Transverse colon (tissue), 4 donors: ENCODE data around the gene MRPS6. TPM values are rescaled to one million over a fixed set of nuclear protein-coding genes. Genes with fewer than 3 reads are reported as not detected.
A peak's percentile ranks its signal among the peaks of the same experiment; 100 is the strongest.

Experiments used
- DNase-seq: peaks from one replicate; pipeline ENCODE4 v3.0.0-alpha.2; 2019
- H3K27ac ChIP-seq, 4 donors: fragments of 200-600 bp; sonication (generic); 2 replicates each; pipeline ENCODE4 v1.5.1; 2016 to 2018; ENCODE audit warnings: inconsistent platforms in 4 of 4
- H3K27me3 ChIP-seq: fragments of 200-600 bp; sonication (generic); 2 replicates; pipeline ENCODE4 v1.5.1; 2017; ENCODE audit warnings: inconsistent platforms
- H3K36me3 ChIP-seq, 4 donors: fragments of 200-600 bp; sonication (generic); 2 replicates each; pipeline ENCODE4 v1.5.1; 2017 to 2019; ENCODE audit warnings: inconsistent platforms in 4 of 4
- H3K4me1 ChIP-seq, 4 donors: fragments of 200-600 bp; sonication (generic); 2 replicates each; pipeline ENCODE4 v1.5.1; 2017 to 2020; ENCODE audit warnings: inconsistent platforms in 4 of 4
- H3K4me3 ChIP-seq, 4 donors: fragments of 200-600 bp; sonication (generic); 1 replicate in 1 of 4; 2 replicates in 3 of 4; pipeline versions ENCODE4 v1.5.1 to v1.6.1; 2017 to 2019; ENCODE audit warnings: inconsistent platforms in 4 of 4
- H3K9me3 ChIP-seq, 2 donors: fragments of 200-600 bp; sonication (generic); 2 replicates each; pipeline ENCODE4 v1.5.1; 2017 to 2019; ENCODE audit warnings: inconsistent platforms in 2 of 2
- EP300 ChIP-seq: sonication (generic); formaldehyde crosslinking; IDR thresholded peaks from one replicate; pipeline ENCODE4 v1.6.1; 2017; ENCODE audit warnings: antibody characterized with exemption, low read depth
- POLR2A ChIP-seq: fragments of 450-650 bp; IDR thresholded peaks from one replicate; pipeline ENCODE4 v1.6.1; 2016; ENCODE audit warnings: antibody characterized with exemption, mild to moderate bottlenecking, moderate library complexity
- POLR2AphosphoS5 ChIP-seq, 3 donors: sonication (generic); formaldehyde crosslinking; IDR thresholded peaks; one replicate each; pipeline ENCODE4 v1.6.1; 2016; ENCODE audit warnings: antibody characterized with exemption in 3 of 3
- WGBS, 2 donors: methylation state at CpG; one replicate each; pipeline ENCODE4 v1.1.5; 2018; ENCODE audit warnings: low coverage in 1 of 2; 5-methylcytosine and 5-hydroxymethylcytosine counted together
- in situ Hi-C, 4 donors: fragments of 200-750 bp; cut with MboI; loops; one replicate each; pipeline versions ENCODE4 v1.15.0 to v1.15.1; 2017; ENCODE audit warnings: low sequenced_read_pairs in 3 of 4, low pct_ligation_motif_present in 1 of 4, low pct_unique_long_range_greater_than_20kb in 1 of 4
- intact Hi-C: fragments of 100-400 bp; cut with DNase I; formaldehyde crosslinking; loops from one replicate; pipeline ENCODE4 v1.15.1; 2023; ENCODE audit warnings: low total_unique reads
- total RNA-seq, 4 donors: library from RNA; depleted of rRNA; stranded (reverse); fragments of >200 nt; gene quantifications; one replicate each; pipeline ENCODE4 v1.1.0, GENCODE V29; 2016
- TF ChIP-seq, protein P1 (sequence below), 5 experiments: fragments of 200-600 bp in 3 of 5; fragments of 450-650 bp in 2 of 5; sonication (generic) in 3 of 5; IDR thresholded peaks; 1 replicate in 2 of 5; 2 replicates in 3 of 5; pipeline ENCODE4 v1.5.1; 2016 to 2017; ENCODE audit warnings: antibody characterized with exemption in 5 of 5, inconsistent platforms in 3 of 5, mild to moderate bottlenecking in 2 of 5, moderate library complexity in 1 of 5

The MRPS6 gene
- total RNA-seq, 4 donors from 2014 or later = 27.9 to 59.1 (median 35.6) TPM

DNA sequence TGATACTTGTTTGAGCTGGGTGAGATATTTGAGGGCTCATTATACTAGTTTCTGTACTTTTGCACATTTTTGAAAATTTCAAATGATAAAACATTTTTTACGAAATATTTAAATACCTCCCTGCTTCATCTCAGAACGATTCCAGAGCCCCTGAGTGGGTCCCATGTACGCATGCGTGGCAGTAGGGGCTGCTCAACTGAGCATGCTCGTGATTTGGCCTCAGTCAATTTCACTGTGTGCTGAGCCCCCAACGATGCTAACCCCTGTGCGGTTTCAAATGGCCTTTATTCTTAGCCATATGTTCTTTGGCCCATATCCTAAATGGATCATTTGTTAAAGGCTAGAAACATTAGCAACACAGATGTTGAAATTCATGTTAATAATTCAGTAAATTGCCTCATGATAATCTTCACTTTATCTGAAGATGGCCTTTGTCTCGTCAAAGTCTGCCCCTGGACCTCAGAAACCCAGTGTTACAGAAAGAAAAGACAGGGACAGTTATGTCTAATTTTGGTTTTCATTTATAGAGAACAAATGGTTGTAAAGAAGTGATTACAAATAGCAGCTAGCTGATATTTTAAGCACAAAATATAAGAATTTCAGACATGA is 108.2 kb downstream of the MRPS6 start:
- DNase-seq = no peak
- Histone ChIP-seq H3K9me3 (no peaks in the 10 kb centered on the region), H3K36me3 (no peaks in the 10 kb centered on the region), H3K4me3 (no peak overlapping the region), H3K27me3 (no peaks in the 10 kb centered on the region), H3K4me1 (no peaks in the 10 kb centered on the region), H3K27ac (peak overlapping the region in 1 of 4 donors; percentile 23)
- intact Hi-C loops = no loop called here
- WGBS, 2 donors = 84 to 86% methylated on average over 8 of the region's 8 CpGs
- TF ChIP-seq EP300 (no peak), POLR2A (no peak), POLR2AphosphoS5 (IDR thresholded peaks at IDR 0.05) (no peak)
- TF ChIP-seq, protein P1, sequence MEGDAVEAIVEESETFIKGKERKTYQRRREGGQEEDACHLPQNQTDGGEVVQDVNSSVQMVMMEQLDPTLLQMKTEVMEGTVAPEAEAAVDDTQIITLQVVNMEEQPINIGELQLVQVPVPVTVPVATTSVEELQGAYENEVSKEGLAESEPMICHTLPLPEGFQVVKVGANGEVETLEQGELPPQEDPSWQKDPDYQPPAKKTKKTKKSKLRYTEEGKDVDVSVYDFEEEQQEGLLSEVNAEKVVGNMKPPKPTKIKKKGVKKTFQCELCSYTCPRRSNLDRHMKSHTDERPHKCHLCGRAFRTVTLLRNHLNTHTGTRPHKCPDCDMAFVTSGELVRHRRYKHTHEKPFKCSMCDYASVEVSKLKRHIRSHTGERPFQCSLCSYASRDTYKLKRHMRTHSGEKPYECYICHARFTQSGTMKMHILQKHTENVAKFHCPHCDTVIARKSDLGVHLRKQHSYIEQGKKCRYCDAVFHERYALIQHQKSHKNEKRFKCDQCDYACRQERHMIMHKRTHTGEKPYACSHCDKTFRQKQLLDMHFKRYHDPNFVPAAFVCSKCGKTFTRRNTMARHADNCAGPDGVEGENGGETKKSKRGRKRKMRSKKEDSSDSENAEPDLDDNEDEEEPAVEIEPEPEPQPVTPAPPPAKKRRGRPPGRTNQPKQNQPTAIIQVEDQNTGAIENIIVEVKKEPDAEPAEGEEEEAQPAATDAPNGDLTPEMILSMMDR (IDR thresholded peaks at IDR 0.05) = no peak
- in situ Hi-C loops = no loop called here

- intact Hi-C loops = no loop called here
- Histone ChIP-seq H3K36me3 (no peaks in the 10 kb centered on the region), H3K27me3 (no peaks in the 10 kb centered on the region), H3K4me3 (no peak overlapping the region), H3K4me1 (no peaks in the 10 kb centered on the region), H3K27ac (no peak overlapping the region), H3K9me3 (no peaks in the 10 kb centered on the region)
- in situ Hi-C loops = no loop called here
- WGBS, 2 donors = 90 to 96% methylated on average over 2 to 3 of the region's 3 CpGs
- no peak for TF ChIP-seq POLR2AphosphoS5 (IDR thresholded peaks at IDR 0.05)
- TF ChIP-seq, protein P1 (IDR thresholded peaks at IDR 0.05) = no peak
- no peak for DNase-seq
Observed at GRCh38 chr21:34182436-34182835, 109.1 kb downstream of the MRPS6 start.

GRCh38 chr21:34183331-34183928 is 110.1 kb downstream of the MRPS6 start:
- 51 to 80% methylated on average over 2 to 5 of the region's 5 CpGs for WGBS, 2 donors
- H3K36me3 ChIP-seq = no peaks in the 10 kb centered on the region
- TF ChIP-seq EP300 (no peak), POLR2AphosphoS5 (IDR thresholded peaks at IDR 0.05) (no peak), POLR2A (no peak)
- TF ChIP-seq, protein P1 (IDR thresholded peaks at IDR 0.05) = no peak
- no peak overlapping the region for H3K4me3 ChIP-seq
- H3K27ac ChIP-seq = peak overlapping the region in 2 of 4 donors; percentile 23 to 30
- in situ Hi-C loops (no loop called here), intact Hi-C loops (no loop called here)
- H3K27me3 ChIP-seq = no peaks in the 10 kb centered on the region
- no peak for DNase-seq
- no peaks in the 10 kb centered on the region for H3K9me3 ChIP-seq
- no peaks in the 10 kb centered on the region for H3K4me1 ChIP-seq

DNA sequence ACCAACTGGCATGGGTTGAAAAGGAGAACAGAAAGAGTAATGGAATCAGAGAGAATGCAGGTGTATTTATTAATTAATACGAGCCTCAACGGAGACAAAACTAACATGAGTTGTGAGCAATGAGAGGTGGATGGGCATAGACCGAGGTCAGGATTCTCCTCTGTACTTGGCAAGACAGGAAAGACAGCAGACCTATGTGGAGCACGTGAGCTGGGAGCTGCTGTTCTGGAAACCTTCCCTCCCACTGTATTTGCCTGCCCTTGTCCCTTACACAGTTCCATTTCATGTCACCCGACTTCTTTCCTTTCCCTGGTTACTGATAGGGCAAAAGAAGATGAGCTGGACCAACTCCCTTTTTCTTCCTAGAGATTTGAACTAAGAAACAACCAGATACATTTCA is 110.9 kb downstream of the MRPS6 start:
- H3K27me3 ChIP-seq = no peaks in the 10 kb centered on the region
- H3K36me3 ChIP-seq = no peaks in the 10 kb centered on the region
- no peak overlapping the region for H3K4me3 ChIP-seq
- in situ Hi-C loops = no loop called here
- TF ChIP-seq, protein P1 (IDR thresholded peaks at IDR 0.05) = no peak
- 72 to 93% methylated on average over 3 to 5 of the region's 5 CpGs for WGBS, 2 donors
- H3K9me3 ChIP-seq = no peaks in the 10 kb centered on the region
- H3K27ac ChIP-seq = no peak overlapping the region
- no peak for DNase-seq
- no peaks in the 10 kb centered on the region for H3K4me1 ChIP-seq
- intact Hi-C loops = no loop called here
